Measurements from ENCODE around the gene KLC1.

Gene KLC1

DNA sequence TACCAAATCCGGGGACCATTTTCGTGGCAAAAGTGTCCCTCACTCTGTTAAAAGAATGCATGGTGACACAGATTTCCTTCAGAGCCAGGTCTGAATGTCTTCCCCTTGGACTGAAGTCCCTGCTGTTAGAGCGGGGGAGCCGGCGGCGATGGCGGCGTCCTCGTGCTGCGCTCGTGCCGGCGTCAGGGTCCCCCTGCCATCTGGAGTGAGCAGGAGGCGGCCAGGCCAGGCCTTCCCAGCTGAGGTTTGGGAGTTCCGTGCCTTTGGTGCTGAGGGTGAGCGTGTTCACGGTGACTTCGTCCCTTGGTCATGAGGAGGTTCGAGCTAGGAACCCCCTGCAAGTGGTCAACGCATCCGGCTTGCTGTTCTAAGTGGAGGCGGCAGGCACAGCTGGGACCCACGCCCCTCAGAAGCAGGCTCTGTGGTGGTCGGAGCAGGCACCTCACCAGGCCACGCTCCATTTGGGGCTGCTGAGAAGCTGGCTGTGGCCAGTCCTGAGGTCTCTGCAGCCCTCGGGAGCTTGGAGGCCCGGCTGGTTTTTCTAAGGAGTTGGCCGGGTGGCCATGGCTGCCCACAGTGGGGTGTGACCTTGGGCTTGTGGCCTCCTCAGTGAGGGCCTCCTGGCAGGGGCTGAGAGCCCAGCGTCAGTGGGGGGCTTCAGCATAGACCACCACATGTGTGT is 96.1 kb downstream of the KLC1 start:
- DNase-seq, result no peak

GRCh38 chr14:103725739-103726395 is 96.9 kb downstream of the KLC1 start:
- no peak for DNase-seq

DNA sequence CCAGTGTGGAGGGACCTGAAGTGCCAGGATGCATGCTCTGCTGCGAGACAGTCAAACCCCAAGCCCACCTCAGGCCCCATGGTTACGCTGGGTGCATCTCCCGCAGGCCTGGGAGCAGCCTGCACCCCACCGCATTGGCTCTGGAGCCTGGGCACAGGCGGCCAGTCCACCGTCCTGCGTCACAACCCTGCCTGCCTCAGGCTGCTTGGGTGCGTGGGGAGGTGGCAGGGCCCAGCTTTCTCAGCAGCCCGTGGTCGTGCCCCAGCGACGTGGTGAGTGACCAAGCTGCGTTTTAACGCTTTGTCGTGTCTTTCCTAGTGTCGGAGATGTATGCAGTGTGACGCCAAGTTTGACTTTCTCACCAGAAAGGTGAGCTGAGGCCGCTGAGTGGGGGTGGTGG is 97.5 kb downstream of the KLC1 start:
- no peak for DNase-seq

GRCh38 chr14:103727313-103727980 is 98.4 kb downstream of the KLC1 start:
- no peak for DNase-seq

DNA sequence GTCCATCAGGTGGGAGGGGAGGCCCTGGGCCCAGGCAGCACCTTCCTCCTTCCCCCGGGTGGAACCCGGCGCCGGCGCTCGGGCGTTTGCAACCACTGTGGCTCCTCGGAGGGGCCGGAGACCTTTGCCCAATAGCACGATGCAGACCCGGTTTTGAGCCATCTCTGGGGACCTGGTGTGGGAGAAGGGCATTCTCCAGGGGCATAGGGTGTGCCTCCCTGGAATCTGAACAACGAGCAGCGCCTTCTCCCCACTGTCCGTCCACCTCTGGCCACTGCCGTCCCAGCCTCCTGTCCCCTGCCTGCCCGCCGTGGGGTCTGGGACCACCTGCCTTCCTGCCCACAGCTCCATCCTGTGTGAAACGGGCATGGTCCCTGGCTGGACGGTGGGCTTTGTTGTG is 99.1 kb downstream of the KLC1 start:
- DNase-seq, result no peak

- no peak for DNase-seq
Measured at GRCh38 chr14:103728721-103729120, 99.7 kb downstream of the KLC1 start.

DNA sequence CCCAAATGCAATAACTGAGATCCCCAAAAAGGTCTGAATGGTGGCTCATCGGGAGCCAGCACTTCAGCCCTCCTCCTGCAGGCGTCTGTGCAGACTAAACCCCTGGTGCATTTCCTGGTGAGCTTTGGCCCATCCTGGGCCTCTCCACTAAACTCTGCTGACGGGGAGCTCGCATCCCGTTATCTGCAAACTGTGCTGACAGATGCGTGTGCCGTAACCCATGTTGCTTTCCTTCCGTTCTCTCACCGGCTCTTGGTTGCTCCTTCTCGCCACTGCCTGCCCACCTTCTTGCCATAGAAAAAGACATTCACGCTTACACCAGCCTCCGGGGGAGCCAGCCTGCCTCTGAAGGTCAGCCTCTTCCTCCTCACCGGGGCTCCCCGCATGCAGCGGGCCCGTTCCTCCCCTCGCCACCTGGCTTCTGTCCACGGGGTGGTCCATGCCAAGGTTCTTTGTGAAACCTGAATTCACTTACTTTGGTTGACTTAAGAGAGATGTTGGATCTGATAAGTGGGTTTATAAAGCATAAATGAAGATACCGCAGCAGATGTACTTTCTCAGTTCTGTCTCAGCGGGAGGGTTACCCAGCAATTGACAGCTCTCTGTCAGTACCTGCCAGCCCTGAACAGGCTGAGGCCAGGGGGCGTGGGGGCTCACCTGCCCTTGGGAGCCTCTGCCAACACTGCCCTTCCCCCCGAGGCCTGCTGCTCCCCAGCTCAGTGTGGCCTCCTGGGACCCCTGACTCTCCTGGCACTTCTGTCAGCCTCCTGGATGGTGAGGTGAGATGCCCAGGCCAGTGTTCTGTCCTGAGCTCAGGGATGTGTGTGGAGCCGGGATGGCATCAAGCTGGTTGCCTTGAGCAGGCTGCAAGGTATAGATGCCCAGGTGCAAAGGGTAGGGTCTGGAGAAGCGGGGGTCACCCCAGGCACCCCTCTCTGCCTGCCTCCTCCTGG is 100.8 kb downstream of the KLC1 start:
- no peak for DNase-seq

DNA sequence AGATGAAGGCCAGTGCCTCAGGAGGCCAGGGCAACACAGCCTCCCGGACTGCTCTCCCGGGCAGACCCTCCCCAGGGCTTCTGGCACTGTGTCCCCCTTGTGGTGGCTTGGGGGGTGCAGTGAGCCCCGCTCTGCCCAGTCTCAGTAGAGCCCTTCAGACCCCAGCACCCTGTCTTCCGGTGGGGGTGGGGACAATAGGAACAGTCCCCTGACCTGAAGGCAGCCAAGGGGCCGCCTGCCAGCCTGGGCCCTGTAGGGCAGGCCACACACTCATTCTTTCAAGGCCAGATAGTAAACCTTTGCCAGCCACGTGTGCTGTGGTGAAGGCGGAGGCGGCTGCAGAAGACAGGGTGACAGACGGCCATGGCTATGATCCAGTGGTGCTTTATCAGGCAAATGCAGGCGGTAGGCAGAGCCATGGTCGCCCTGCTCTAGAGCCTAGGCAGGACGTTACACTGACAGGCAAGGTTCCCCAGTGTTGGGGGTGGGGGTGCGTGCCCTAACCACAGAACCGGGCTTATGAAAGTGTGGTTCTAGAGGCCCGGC is 101.6 kb downstream of the KLC1 start:
- DNase-seq, result no peak

DNA sequence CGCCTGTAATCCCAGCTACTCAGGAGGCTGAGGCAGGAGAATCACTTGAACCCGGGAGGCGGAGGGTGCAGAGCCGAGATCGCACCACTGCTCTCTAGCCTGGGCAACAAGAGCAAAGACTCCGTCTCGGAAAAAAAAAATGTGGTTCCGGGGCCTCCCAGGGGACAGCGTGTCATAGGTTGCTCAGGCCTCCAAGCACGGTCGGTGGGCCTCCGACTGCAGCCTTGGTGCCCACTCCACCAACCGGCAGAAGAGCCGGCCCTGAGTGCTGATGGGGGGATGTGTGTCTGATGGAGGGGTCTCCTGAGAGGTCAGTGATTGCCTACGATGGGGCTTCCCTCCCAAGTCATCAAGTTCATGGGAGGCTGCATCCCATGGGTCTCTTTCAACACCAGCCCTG is 102.5 kb downstream of the KLC1 start:
- no peak for DNase-seq

GRCh38 chr14:103731916-103732867 is 103.2 kb downstream of the KLC1 start:
- DNase-seq, result no peak

DNA sequence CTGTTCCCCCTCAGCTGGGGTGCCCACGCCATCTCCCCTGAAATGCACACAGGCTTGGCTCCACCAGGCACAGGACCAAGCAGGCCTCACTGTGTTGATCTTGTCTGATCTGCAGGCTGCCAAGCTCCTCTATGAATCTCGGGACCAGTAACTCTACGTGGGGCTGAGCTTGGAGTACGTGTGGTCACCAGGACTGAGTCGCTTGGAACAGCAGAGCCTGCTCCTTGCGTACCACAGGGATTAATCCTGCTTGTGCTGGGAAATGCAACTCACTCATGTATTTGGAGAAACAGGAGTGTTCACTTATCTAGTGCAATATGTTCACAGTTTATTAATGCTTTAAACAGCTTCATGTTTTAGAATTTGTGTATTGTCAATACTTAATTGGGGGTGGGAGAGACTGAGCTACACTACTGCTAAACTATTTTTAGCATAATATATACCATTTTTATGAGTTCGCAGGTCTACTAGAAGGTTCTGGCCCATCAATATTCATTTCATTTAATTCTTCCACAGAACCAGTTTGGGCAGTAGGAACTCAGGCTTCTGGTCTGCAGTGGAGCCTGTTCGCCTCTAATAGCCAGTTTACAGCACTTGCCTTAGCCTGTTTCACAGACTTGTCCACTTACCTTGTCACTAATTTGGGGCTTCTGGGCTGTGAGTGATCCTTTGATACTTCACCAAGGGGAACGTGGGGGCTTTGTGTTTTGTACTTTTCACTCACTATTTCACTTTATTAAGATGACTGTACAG is 104.0 kb downstream of the KLC1 start:
- DNase-seq, result no peak

DNA sequence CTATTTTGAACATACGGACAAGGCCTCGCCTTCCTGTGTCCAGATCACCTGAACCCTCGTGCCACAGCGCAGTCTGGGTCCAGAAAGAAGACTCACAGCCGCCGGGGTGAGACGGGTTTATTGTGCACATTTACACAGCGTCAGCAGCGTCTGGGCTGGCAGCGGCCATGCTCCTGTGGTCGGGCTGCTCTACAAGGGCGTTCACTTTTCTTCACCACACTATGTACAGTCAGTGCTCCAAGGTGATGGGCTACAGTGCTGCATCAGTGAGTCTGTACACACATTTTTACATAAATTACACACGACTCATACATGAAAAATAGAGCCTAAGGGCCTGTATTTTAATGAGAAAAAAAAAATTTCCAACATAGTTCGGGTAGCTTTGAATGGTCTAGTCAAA is 104.6 kb downstream of the KLC1 start:
- no peak for DNase-seq

GRCh38 chr14:103734081-103734888 is 105.3 kb downstream of the KLC1 start:
- no peak for DNase-seq

DNA sequence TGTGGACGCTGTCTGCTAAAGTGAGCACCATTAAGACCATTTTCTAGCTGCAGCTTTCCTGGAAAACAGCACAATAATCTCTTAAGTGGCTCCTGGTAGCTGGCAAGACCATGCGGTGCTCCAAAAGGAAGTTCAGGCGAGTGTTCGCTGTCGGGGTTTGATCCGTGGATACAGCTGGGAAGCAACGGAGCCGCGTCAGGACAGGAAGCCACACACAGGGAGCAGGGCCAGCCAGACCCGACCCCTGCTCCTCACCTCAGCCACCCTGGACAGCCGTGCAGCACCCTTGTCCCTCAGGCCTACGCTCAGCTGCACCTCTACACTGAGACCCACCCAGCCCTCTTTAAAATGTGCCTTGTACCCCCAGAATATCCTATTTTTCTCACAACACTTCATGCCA is 106.0 kb downstream of the KLC1 start:
- DNase-seq, result no peak

GRCh38 chr14:103735439-103735814 is 106.4 kb downstream of the KLC1 start:
- DNase-seq, result no peak

- DNase-seq, result no peak
Measured at GRCh38 chr14:103735815-103736545, 107.0 kb downstream of the KLC1 start.

- no peak for DNase-seq
Measured at GRCh38 chr14:103736546-103737431, 107.8 kb downstream of the KLC1 start.

- DNase-seq, result no peak
Measured at GRCh38 chr14:103737432-103738045, 108.5 kb downstream of the KLC1 start.
